HK-2 (cell line): ENCODE results near the gene COL25A1.
"Not testable (repeated sequence)": the region's sequence is repeated elsewhere in the genome, so short reads cannot be mapped to it uniquely, and the experiment has no call there.

Source experiments
- DNase-seq: peaks from one replicate; pipeline ENCODE4 v3.0.0-alpha.2; 2018; ENCODE audit not compliant: unreplicated experiment

Gene COL25A1

DNA sequence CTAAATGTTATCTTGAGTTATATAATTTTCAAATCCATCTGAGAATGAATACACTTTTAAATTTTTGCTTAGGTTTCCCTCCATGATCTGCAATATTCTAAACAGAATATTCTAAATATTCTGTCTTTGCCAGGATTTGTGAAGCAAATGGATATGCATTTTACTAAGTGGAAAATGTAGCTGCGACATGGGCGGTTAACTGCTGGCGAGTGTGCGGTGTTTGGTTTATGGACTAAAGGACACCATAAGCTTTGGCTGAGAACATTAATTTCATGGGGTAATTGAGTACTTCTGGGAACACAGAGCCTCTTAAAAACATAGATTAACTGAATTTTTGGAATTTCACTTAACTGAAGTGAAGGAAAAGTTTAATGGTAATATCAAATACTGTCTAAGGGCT is 385.8 kb downstream of the COL25A1 start:
- no peak for DNase-seq

- no peak for DNase-seq
Observed at GRCh38 chr4:108906866-108907367, 395.5 kb downstream of the COL25A1 start.

- DNase-seq: no peak
Observed at GRCh38 chr4:108906006-108906405, 396.5 kb downstream of the COL25A1 start.

- no peak for DNase-seq
Observed at GRCh38 chr4:108903464-108904221, 398.8 kb downstream of the COL25A1 start.

DNA sequence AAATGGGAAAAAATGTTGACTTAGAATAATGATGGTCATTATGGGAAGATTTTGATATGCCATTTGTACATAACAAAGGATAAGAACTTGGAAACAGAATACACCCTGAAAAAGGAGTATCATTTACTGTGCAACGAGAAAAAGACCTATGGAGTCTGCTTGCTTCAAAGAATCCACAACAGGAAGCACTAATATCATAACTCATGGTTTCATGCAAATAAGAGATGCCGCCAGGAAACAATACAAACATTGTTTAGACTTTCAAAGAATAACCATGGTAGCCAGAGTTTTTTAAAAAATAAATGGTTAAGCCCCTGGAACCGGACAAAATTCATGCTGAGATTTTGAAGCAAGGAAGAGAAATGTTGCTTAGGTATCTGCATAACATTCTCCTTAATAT is 399.7 kb downstream of the COL25A1 start:
- DNase-seq: no peak

DNA sequence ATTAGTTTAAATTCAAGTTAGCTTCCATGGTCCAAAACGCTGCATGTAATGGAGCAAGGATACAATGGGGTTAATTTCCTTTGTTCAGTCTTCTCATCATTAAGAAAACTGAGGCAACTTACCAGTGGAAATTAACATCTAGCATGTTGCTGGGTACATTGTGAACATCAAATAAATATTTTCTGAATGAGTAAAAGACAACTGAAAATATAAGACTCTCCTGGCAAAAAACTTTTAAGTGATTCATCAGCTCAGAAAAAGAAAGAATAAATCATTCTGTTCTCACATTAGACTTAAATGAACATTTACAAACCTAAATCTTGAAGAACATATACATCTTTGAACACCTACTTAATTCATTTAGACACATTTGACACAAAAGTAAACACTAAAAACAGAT is 401.2 kb downstream of the COL25A1 start:
- no peak for DNase-seq

DNA sequence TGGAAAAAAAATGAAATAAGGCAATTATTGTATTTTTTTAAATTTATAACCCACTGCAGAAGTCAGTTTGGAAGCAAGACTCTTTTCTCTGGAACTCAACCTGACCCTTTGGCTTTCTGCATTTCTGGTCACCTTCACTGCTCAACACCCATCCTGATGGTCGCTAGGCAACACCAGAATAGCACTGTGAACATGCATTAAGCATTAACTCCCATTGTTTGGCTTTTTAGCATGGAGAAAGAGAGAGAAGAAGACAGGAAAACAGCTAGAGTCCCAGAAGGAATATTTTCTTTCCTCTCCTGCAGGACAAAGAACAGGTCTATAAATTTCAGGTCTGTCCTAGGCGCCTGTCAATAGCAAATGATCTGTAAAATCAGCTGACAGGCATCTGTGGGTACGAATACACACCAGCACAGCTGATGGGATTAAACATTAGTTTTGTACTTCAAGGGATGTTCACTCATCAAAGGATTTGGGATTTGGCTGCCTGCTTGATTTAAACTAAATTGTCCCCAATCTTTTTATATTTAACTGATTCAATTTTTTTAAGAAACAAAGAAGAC is 402.4 kb downstream of the COL25A1 start:
- no peak for DNase-seq

DNA sequence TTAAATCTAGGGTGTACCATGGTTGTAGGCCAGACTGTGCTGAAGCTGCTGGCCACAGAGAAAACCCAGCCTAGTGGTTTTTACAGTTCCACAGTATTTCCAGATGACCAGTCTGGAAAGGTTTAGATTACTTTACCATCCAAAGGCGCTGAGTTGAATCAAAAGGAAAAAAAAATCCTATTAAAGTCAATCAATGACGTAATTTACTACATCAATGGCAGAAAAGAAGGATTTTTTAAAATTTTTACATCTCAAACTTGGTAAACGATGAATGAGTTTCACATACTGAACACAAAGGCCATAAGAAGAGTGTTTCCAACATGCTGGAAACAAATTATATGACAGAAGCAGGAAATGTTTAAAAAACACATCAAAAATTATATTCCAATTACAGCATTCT is 409.0 kb downstream of the COL25A1 start:
- no peak for DNase-seq

- DNase-seq: no peak
Observed at GRCh38 chr4:108891896-108892590, 410.4 kb downstream of the COL25A1 start.

GRCh38 chr4:108890484-108890881 is 412.0 kb downstream of the COL25A1 start:
- DNase-seq: no peak

GRCh38 chr4:108889696-108890483 is 412.6 kb downstream of the COL25A1 start:
- DNase-seq: no peak

DNA sequence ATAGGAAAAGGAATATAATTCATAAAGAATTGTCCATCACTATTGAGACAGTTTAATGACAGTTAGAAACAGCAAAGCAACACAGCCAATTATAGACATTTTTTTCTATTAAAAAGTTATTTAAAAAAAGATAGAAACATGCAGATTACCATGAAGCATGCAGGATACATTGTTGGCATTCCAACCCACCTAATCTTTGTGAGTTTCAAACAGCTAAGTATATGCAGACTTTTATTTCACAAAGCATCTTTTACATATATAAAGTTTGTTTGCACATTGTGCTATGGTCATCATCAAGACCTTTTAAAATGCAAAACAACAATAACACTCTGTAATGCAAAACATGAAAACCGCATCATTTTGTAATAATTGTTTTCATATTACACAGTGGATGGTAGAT is 413.7 kb downstream of the COL25A1 start:
- no peak for DNase-seq

GRCh38 chr4:108887034-108887433 is 415.4 kb downstream of the COL25A1 start:
- DNase-seq: no peak

DNA sequence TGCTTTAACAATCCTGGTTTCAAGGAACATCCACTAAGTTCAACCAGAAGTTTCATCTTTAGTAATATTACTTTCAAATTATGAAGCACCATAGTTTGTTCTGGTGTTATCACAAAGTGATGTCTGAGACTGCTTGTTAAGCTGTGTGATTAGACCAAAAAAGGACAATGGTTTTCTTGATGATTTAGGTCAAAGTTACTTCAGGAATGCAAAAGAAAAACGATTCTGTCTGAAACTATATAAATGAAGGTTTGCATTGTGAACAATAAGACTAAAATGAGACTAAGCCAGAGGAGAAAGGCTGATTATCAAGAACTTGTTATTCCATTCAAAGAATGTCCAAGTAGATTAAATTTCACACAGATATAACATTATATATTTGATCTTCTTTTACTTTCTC is 417.2 kb downstream of the COL25A1 start:
- DNase-seq: no peak

DNA sequence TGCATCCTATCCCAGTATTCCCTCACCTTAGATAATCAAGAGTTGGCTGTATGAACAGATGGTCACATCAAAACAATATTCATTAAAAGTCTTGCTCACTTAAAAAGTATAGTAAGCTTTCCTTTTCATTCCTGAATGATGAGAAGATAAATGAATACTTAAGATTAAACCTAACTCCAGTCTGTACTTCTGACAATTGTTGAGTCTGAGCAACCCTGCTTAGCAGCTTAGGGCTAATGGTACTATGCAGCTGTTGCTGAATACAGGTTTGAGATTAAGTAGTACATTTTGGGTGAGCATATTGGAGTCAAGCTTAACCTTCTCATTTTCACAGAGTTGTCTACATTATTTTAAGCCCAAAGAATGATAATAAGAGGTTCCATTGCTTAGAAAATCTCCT is 417.9 kb downstream of the COL25A1 start:
- DNase-seq: no peak

DNA sequence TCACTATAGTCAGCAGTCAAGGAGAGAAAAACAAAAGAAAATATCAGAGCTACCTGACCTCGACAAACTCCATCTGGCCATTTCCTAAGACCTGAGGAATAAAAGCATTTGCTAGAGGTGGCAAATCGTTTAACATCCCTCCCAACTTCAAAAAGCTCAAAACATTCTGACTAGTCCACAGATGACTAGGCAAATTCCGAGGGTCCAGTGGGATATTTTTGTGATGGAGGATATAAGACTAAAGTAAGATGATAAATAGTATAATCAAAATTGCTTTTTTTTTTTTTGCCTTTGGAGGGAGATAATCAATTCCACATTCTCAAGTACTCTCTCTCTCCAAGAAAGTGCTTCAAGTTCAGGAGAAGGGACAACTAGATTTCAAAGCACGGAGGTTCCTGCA is 420.5 kb downstream of the COL25A1 start:
- DNase-seq: no peak

- DNase-seq: no peak
Observed at GRCh38 chr4:108881190-108881589, 421.3 kb downstream of the COL25A1 start.

DNA sequence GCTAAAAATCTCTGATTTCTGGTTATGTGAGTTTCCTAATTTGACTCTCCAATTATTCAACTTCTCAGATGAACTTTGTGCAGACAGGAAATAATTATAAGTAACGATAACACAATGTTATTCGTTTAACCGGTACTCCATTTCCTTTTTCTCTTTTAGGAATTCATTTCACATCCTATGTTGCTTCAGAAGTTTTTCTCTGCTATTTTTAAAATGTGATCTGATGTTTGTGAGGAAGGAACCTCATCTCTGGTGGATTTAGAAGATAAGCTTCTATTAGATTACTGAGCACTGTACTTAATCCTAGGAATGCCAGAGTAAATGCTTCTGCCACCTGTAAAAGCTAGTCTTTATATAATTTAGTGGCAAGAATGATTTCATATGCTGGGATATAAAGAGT is 423.7 kb downstream of the COL25A1 start:
- no peak for DNase-seq

- DNase-seq: no peak
Observed at GRCh38 chr4:108877821-108878220, 424.6 kb downstream of the COL25A1 start.

- no peak for DNase-seq
Observed at GRCh38 chr4:108874806-108875205, 427.7 kb downstream of the COL25A1 start.

DNA sequence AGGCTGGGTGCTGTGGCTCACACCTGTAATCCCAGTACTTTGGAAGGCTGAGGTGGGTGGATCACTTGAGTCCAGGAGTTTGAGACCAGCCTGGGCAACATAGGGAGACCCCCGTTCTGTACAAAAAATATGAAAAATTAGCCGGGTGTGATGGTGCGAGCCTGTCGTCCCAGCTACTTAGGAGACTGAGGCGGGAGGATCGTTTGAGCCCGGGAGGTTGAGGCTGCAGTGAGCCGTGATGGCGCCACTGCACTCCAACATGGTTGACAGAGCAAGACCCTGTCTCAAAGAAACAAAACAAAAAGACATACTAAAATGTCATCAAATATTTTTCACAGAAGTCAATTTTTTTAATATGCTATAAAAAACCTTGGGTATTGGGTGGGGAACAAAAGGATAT is 432.5 kb downstream of the COL25A1 start:
- DNase-seq: not testable (repeated sequence)

DNA sequence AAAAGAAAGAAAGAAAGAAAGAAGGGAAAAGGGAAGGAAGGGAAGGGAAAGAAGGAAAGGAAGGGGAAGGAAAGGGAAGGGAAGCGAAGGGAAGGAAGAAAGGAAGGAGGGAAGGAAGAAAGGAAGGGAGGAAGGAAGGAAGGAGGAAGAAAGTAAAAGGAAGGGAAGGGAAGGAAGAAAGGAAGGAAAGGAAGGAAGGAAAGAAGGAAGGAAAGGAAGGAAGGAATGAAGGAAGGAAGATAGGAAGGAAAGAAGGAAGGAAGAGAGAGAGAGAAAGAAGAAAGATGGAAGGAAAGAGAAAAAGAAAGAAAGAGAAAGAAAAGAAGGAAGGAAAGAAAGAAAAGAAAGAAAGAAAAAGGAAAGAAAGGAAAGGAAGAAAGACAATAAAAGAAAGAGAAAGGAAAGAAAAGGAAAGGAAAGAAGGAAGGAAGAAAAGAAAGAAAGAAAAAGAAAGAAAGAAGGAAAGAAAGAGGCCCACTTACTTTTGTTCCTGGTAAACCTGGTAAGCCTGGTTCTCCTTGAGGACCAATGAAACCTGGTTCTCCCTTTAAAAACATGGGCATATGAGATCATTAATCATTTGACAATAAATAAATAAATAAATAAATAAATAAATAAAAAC is 433.7 kb downstream of the COL25A1 start:
- DNase-seq: no peak
